HepG2 (cell line): Measurements from ENCODE around the gene SLC1A4. TPM values are rescaled to one million over a fixed set of nuclear protein-coding genes. Genes with fewer than 3 reads are reported as not detected.

Experiments
- ATAC-seq: fragments of 200-7000 bp; cut with Tn5 transposase; 3 replicates; pipeline ENCODE4 v1.9.1; 2020; ENCODE audit warnings: mild to moderate bottlenecking, moderate library complexity
- BruUV-seq: library from RNA; stranded (reverse); fragments of 400-500 nt; replicated peaks from 2 replicates; lab custom pipeline; 2021; lab: Mats Ljungman, UMichigan
- CTCF ChIA-PET: fragments of 300-600 bp; formaldehyde crosslinking; extraction: SDS; loops from one replicate; lab custom pipeline; 2021; ENCODE audit warnings: low total read pairs, inconsistent platforms, low intra/inter-chr PET ratio; lab: Yijun Ruan, JAX
- POLR2A ChIA-PET: fragments of 350-600 bp; sonication (Branson Sonifier 250); formaldehyde crosslinking; loops from one replicate; lab custom pipeline; 2020; ENCODE audit warnings: antibody characterized with exemption, inconsistent platforms; lab: Yijun Ruan, JAX
- DNase-seq: peaks from one replicate; pipeline ENCODE4 v3.0.0-alpha.2; 2015; ENCODE audit warnings: low spot score
- FAIRE-seq: peaks from 3 replicates; lab custom pipeline; 2011; peaks lifted over from hg19 to GRCh38; lab: Jason Lieb, UNC
- H2AFZ ChIP-seq: one replicate; pipeline ENCODE4 v1.6.1; 2011; ENCODE audit warnings: low read length, inconsistent platforms
- H3K27ac ChIP-seq: fragments of 300-600 bp; 3 replicates; pipeline ENCODE4 v1.8.0; 2011; ENCODE audit warnings: mixed run types, mild to moderate bottlenecking, mixed read lengths, low read length, inconsistent platforms; ENCODE audit not compliant: insufficient read depth; ENCODE audit errors: extremely low read length
- H3K27me3 ChIP-seq, 2 experiments: fragments of 200-600 bp in 1 of 2; 2 replicates in 1 of 2; 3 replicates in 1 of 2; pipeline versions ENCODE4 v1.6.0 to v1.8.0; 2011; ENCODE audit warnings: low read length in 2 of 2, mild to moderate bottlenecking in 2 of 2, moderate library complexity in 2 of 2, inconsistent platforms in 1 of 2; ENCODE audit not compliant: insufficient read depth in 2 of 2, control insufficient read depth in 1 of 2
- H3K36me3 ChIP-seq, 2 experiments: fragments of 200-600 bp in 1 of 2; replicated peaks in 1 of 2; 2 replicates in 1 of 2; 3 replicates in 1 of 2; pipeline versions ENCODE4 v1.5.1 to v1.8.0; 2011; ENCODE audit warnings: low read length in 2 of 2, inconsistent platforms in 1 of 2; ENCODE audit not compliant: insufficient read depth in 2 of 2, control insufficient read depth in 1 of 2
- H3K4me1 ChIP-seq: 2 replicates; pipeline ENCODE4 v1.5.1; 2012; ENCODE audit warnings: low read length, inconsistent platforms; ENCODE audit not compliant: insufficient read depth
- H3K4me2 ChIP-seq: 2 replicates; pipeline ENCODE4 v1.6.0; 2011; ENCODE audit warnings: low read depth, low read length, inconsistent platforms
- H3K4me3 ChIP-seq, 3 experiments: fragments of 200-600 bp in 1 of 3; sonication (generic), shearing (Covaris generic) in 1 of 3; replicated peaks in 1 of 3; 2 replicates each; pipeline ENCODE4 v1.5.1; 2011 to 2016; ENCODE audit warnings: low read length in 3 of 3, inconsistent platforms in 2 of 3, low read depth in 2 of 3, mild to moderate bottlenecking in 2 of 3, control low read depth in 1 of 3, mixed read lengths in 1 of 3; ENCODE audit not compliant: insufficient read depth in 1 of 3
- H3K79me2 ChIP-seq: one replicate; pipeline ENCODE4 v1.6.1; 2011; ENCODE audit warnings: low read length, inconsistent platforms; ENCODE audit not compliant: insufficient read depth
- H3K9ac ChIP-seq: 2 replicates; pipeline ENCODE4 v1.6.0; 2011; ENCODE audit warnings: mild to moderate bottlenecking, low read depth, low read length, inconsistent platforms; ENCODE audit not compliant: insufficient read depth
- H3K9me3 ChIP-seq: 2 replicates; pipeline ENCODE4 v1.5.1; 2012; ENCODE audit warnings: mild to moderate bottlenecking, low read length
- H4K20me1 ChIP-seq: 2 replicates; pipeline ENCODE4 v1.6.0; 2011; ENCODE audit warnings: inconsistent platforms, mild to moderate bottlenecking, low read length, moderate library complexity; ENCODE audit not compliant: insufficient read depth
- BATF2 ChIP-seq: sonication (generic); formaldehyde crosslinking; IDR thresholded peaks from 2 replicates; pipeline ENCODE4 v1.8.0; 2022; ENCODE audit warnings: mild to moderate bottlenecking, missing genetic modification reagents, moderate library complexity
- HHEX ChIP-seq: IDR thresholded peaks from 2 replicates; pipeline ENCODE4 v1.6.1; 2016; ENCODE audit warnings: control low read depth
- ZNF138 ChIP-seq: sonication (generic); formaldehyde crosslinking; IDR thresholded peaks from 2 replicates; pipeline ENCODE4 v1.5.0; 2020; ENCODE audit warnings: mild to moderate bottlenecking, low read depth, missing genetic modification reagents
- ZNF687 ChIP-seq: sonication (generic); formaldehyde crosslinking; IDR thresholded peaks from 2 replicates; pipeline ENCODE4 v1.5.1; 2020; ENCODE audit warnings: mild to moderate bottlenecking, missing genetic modification reagents, moderate library complexity
- WGBS: methylation state at CpG from one replicate; pipeline ENCODE4 v1.1.6; 2017; ENCODE audit warnings: low lambda C conversion rate; 5-methylcytosine and 5-hydroxymethylcytosine counted together
- in situ Hi-C: cut with HindIII; loops from 2 replicates; pipeline ENCODE4 v1.10.0; 2017; ENCODE audit warnings: low pct_unique_long_range_greater_than_20kb; ENCODE audit not compliant: extremely low pct_ligation_motif_present
- intact Hi-C: fragments of 100-400 bp; cut with micrococcal nuclease; formaldehyde crosslinking; loops from one replicate; pipeline ENCODE4 v1.10.0; 2022; ENCODE audit not compliant: unreplicated experiment
- polyA plus RNA-seq, 8 experiments: library from polyadenylated mRNA; depleted of rRNA in 3 of 8; stranded (reverse) in 7 of 8; unstranded in 1 of 8; fragments of >200 nt; fragmentation: Illumina TruSeq in 4 of 8; extraction: Trizol in 4 of 8; gene quantifications; 2 replicates each; pipeline versions ENCODE4 v1.2.1 to v1.2.3, GENCODE V29; 2011 to 2016; ENCODE audit warnings: low read depth in 4 of 8, missing spikeins in 1 of 8, mixed read lengths in 1 of 8; ENCODE audit not compliant: insufficient read depth in 1 of 8
- total RNA-seq, 5 experiments: library from RNA; depleted of rRNA; stranded (reverse); fragments of >200 nt; fragmentation: Illumina TruSeq; extraction: Trizol; gene quantifications; 2 replicates each; pipeline ENCODE4 v1.2.3, GENCODE V29; 2016; ENCODE audit warnings: low read depth in 1 of 5

The SLC1A4 gene
- total and polyA plus RNA-seq, 2 of the 13 experiments (the other 11 are each of a cell fraction or from before 2014, with no cell fraction given), result 21.0 to 39.6 TPM

DNA sequence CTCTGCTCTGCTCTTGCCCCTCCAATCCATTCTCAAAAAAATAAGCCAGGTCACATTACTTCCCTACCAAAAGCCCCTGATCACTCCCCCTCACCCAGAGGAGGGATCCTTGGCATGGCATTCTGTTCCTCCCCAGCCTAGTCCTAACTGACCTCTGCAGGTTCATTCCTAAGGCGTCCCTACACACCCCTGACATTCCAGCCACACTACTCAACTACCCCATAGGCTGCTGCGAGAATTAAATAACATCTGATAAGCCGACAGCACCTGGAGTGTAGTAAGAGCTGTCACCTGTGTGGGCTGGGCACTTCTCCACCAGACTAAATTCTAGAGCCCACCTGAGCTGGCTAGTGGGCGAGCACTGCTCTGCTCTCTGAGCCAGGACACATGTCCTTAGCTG, 44.7 kb upstream of the SLC1A4 start:
- DNase-seq, result no peak
- Histone ChIP-seq H3K9ac (no peak overlapping the region), H3K79me2 (no peaks in the 10 kb centered on the region), H3K27ac (no peak overlapping the region), H4K20me1 (no peaks in the 10 kb centered on the region), H3K9me3 (no peaks in the 10 kb centered on the region), H3K27me3 (no peaks in the 10 kb centered on the region), H3K4me3 (no peak overlapping the region), H3K4me1 (peaks cover 63% of the 10 kb centered on the region), H3K36me3 (no peaks in the 10 kb centered on the region), H2AFZ (no peak overlapping the region), H3K4me2 (no peak overlapping the region)
- ChIA-PET CTCF (no interaction called here), POLR2A (interaction anchor here (1.0 kb wide), 1 partner anchor 44 kb away, joined by 4 read pairs; no protein-coding TSS in a partner anchor)
- intact Hi-C loops (no loop called here), in situ Hi-C loops (loop anchor here (5.0 kb wide), 1 partner anchor 43 kb away; the partner anchor contains the start of gene SLC1A4)
- WGBS, result 71% methylated on average over 4 of the region's 4 CpGs
- no peak for ATAC-seq
- FAIRE-seq, result no peak
- no peak for TF ChIP-seq BATF2 (CRISPR knock-in tag)
- no peak for TF ChIP-seq ZNF138 (CRISPR knock-in tag)
- BruUV-seq, result no TSS peak

- Histone ChIP-seq H3K9me3 (no peaks in the 10 kb centered on the region), H4K20me1 (no peaks in the 10 kb centered on the region), H3K4me3 (no peak overlapping the region), H3K27ac (no peak overlapping the region), H2AFZ (no peak overlapping the region), H3K79me2 (no peaks in the 10 kb centered on the region), H3K36me3 (no peaks in the 10 kb centered on the region), H3K4me1 (peaks cover 71% of the 10 kb centered on the region), H3K9ac (no peak overlapping the region), H3K27me3 (no peaks in the 10 kb centered on the region), H3K4me2 (peak overlapping the region; percentile 29)
- WGBS, result 59% methylated on average over 14 of the region's 14 CpGs
- intact Hi-C loops (no loop called here), in situ Hi-C loops (no loop called here)
- DNase-seq (no peak), FAIRE-seq (no peak), ATAC-seq (no peak)
- TF ChIP-seq ZNF687 (CRISPR knock-in tag), result 0 out of 2 replicates have a peak, but pooled peaks have one; percentile 24
- no peak for TF ChIP-seq HHEX (CRISPR knock-in tag)
- no TSS peak for BruUV-seq
- POLR2A ChIA-PET, result interaction anchor here (0.8 kb wide), 1 partner anchor 23 kb away, joined by 4 read pairs; no protein-coding TSS in a partner anchor
- CTCF ChIA-PET, result no interaction called here
These were observed 43.0 kb upstream of the SLC1A4 start for GRCh38 chr2:64945973-64946768.
